HG03457 (cell line): Measurements from ENCODE around the gene DDX10.

Experiments used
- ATAC-seq: cut with Tn5 transposase; IDR thresholded peaks from one replicate; pipeline ENCODE4 v1.9.1; 2021; ENCODE audit warnings: moderate number of reproducible peaks; ENCODE audit not compliant: unreplicated experiment

DDX10 gene

DNA sequence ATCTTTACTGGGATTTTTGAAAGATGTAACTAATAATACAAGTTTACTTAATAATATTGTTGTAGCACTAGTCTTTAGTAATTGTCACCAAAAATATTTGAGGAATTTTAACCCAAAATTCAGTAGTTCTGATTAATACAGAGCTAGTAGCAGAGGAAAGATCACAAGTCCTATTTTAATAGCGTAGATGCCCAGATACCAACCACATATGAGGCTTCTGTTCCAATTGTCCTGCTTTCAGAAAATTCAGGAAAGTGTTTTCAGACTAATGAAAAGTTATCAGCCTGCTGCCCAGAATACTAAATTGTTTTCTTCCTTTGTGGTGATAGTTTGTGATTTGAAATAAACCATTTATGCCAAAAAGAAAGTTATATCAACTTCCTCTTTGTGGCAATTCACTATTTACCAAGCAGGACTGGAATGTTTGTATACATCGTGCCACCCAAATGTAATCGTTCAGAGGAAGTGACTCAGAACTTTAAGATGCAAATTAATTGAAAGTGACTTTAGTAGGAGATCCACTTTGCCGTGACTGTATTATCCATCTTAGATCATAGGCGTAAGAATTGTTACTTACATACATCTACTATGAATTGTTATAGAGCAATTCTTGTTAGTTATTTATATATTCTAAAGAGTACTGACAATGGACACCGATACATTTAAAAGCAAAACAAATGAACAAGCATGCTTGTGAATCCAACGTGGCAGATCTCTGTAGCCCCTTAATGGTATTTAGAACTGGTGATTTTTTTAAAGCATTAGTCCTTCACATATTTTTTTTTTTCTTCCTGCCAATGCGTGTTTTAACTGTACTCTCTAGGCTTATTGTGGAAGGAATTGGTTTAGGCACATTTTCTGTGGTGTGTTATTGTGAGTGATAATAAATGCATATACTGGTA lies 231.0 kb downstream of the DDX10 start:
- ATAC-seq = peak; percentile 82

DNA sequence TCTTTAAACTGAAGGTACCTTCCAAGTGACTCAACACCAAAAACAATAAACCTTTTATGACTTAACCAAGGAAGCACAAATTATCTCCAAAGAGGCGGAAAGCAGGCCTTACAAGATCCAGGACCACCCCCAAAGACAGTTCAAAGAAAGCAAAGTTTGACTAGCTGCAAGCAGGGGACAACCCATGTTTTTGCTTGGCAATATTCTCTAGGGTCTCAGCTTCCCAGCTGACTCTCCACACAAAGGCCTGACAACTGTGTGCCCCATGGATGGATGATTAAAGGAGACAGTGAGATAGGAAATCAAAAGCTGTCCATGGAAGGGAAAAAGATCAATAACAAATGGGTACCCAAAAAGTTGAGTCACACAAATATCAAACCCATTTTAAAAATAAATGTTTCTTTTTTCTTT lies 232.2 kb downstream of the DDX10 start:
- ATAC-seq = no peak

GRCh38 chr11:108897916-108898315 lies 233.0 kb downstream of the DDX10 start:
- no peak for ATAC-seq

DNA sequence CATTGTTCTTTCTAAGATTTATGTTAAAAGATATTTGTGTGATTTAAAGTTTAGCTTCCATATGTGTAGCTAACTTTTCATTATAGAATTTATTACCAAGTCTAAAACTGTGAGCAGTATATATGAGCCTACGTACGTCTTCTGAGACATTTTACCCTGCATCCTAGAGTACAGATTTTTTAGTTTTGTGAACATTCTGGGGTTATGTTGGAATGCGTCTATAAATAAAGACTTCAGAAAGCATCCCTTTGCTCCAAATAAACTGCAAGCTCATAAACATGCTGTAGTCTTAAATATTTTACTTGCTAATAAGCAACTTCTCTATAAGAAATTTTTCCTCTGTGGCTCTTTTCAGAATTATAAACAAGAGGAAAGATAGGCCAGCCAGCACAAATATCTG lies 236.5 kb downstream of the DDX10 start:
- ATAC-seq = no peak

DNA sequence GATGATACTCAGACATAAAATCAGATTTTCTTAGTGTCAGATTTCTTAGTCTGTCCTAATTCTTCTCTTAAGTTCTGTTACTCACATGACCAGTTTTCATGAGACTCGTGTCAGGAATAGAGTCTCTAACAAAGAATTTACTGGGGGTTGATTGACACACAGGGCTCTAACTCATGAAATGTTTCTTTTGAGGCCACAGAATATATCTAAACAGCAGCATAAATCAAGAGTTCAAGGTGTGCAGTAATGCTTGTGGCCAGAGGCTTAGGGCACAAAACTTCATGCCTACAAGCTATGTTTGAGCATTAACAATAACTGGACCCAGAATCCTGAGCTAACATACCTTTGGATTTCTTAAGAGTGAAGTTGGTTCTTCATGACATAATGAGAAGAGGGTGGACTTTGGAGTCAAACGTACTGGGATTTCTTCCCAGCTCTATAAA lies 237.2 kb downstream of the DDX10 start:
- no peak for ATAC-seq

GRCh38 chr11:108904480-108904879 lies 239.6 kb downstream of the DDX10 start:
- no peak for ATAC-seq

DNA sequence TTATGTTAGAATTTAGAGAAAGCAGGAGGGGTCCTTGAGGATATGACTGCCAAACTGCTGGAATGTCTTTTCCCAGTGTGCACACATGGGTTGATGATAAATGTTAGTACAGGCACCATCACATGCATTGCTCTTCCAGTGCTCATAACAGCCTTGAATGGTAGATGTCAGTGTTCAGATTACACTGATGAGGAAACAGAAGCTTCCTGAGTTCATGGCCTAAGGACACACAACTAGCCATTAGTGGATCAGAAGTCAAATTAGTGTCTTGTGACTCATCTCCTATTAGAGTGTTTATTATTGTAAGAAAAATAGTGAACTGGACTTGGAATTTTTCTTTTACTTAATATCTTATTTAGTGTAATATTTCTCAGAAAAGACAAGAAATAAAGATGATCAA lies 241.5 kb downstream of the DDX10 start:
- ATAC-seq = no peak

- ATAC-seq = no peak
Observed at GRCh38 chr11:108906826-108907225, 242.0 kb downstream of the DDX10 start.

DNA sequence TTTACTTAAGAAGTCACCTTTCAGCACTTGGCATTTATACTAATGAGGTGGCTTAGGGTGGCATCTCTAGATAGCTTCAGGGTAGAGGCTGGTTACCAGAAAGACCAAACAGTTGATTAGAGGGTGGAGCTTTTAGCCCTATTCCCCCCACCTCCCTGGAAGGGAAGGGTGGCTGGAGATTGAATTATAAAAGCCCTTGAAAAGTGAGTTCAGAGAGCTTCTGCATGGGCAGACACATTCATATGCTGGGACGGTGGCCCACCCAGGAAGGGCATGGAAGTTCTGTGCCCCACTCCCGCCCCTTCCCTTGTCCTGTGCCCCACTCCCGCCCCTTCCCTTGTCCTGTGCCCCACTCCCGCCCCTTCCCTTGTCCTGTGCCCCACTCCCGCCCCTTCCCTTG lies 244.2 kb downstream of the DDX10 start:
- ATAC-seq = no peak

DNA sequence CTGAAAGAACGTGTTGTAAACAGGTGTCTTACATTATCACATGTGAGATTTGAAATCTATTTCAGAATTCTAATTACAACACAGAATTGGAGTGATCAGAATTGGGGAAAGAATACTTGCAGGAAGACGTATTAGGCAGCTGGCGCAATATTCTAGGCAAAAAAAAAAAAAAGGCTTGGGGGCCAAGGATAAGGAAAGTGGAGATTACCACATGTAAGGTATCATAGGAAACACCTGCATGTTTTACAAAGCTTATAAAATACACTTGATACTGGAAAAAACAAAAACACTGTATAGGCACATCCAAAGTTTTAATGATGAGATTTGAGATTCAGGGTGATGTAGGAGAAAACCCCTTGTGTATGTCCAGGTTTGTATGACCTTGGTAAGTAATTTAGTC lies 245.1 kb downstream of the DDX10 start:
- no peak for ATAC-seq

DNA sequence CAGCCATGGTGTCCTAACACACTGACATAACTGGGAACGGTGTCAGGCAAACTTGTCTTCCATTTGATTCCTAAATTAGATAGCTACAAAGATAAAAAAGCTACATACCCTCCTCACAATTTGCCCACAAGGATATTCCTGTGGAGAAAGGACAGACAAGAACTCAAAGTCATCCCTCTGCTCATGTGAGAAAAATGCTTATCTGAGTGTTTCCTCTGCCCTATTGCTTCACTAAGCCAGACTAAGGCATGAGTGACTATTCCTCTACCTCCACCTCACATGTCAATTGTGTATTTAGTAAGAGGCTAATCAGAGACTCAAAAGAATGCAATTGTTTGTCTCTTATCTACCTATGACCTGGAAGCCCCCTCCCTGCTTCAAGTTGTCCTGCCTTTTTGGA lies 247.7 kb downstream of the DDX10 start:
- ATAC-seq = no peak

DNA sequence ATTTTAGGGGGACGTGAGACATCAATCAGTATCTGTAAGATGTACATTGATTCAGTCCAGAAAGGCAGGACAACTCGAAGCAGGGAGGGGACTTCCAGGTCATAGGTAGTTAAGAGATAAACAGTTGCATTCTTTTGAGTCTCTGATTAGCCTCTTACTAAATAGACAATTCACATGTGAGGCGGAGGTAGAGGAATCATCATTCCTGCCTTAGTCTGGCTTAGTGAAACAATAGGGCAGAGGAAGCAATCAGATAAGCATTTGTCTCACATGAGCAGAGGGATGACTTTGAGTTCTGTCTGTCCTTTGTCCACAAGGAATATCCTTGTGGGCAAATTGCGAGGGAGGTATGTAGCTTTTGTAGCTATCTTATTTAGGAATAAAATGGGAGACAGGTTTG lies 248.3 kb downstream of the DDX10 start:
- no peak for ATAC-seq

DNA sequence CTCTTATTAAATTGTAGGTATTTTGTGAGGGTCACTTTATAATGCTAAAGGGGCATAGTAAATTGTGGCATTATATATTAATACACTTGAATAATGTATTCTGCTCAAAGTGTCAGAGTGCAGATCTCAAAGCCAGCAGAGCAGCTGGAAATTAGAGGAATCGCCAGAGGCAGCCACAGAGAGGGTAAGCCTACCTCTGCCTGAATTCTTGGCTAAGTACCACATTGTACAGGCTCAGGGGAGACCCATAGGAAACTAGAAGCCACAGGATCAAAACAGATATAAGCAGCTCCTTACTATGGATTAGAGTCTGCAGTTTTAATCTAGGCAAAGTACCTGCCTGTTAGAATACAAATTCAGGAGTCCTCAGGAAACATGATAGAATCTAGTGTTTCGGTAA lies 249.3 kb downstream of the DDX10 start:
- no peak for ATAC-seq

- no peak for ATAC-seq
Observed at GRCh38 chr11:108914981-108915380, 250.1 kb downstream of the DDX10 start.

DNA sequence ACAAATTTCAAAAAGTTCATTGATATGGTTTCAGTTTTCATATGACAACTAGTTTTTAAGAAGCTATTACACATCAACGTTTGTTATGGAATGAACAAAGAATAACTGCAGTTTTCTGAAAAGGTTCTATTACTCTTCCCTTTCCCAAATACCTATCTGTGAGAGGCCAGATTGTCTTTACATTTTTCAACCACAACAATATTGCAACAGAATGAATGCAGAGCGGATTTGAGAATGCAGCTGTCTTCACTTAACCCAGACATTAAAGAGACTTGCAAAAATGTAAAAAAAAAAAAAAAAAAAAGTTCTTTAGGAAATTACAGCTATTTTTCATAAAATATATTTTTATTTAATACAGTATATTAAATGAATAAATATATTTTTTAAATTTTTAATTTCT lies 250.8 kb downstream of the DDX10 start:
- ATAC-seq = no peak

DNA sequence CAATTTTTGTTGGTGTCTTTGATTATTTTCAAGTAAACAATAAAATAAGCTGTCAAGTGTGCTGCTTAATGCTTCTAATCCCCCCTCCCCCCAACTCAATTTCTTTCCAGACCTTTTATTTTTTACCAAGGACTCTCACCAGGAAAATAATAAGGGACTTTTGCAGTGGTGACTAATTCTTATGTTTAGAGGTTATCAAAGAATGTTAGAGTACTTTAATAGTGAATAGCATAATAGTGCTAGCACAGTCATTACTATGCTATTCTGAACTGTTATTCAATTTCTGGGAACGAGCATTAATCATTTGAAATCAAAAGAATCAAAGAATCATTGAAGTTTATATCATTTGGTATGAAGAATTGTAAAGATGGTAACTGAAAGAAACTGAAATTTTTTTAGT lies 251.4 kb downstream of the DDX10 start:
- no peak for ATAC-seq

DNA sequence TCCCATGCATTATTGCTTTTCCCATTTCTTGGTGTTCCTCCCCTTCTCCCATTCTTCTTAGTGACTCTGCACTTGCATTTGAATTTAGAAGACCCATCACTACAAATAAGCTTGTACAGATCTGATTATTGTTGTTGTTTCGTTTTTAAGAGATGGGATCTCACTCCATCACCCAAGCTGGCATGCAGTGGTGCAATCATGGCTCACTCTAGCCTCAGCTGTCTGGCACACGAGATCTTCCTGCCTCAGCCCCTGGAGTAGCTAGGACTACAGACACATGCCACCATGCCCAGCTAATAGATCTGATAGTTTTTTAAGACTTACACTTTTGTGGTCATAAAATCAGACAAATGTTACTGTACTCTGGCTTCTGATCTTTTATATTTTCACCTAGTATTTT lies 252.1 kb downstream of the DDX10 start:
- ATAC-seq = no peak

DNA sequence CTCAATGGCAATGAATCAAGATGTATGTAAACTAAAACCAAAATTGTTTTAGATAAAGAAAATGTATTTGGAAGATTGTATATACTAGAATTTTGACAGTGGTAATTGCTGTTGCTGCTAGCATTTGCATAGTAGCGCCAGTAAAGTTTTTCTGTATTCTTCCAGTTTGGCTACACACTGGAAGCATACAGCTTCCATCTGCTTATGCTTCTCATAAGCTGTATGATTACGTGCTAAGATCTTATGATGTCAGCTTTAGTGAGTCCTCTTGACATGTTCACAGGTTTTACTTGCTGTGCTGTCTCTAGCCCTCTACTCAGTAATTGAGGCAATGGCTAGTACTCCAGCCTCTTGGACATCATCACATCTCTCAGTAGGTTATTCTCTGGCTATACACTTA lies 256.3 kb downstream of the DDX10 start:
- ATAC-seq = no peak

- ATAC-seq = no peak
Observed at GRCh38 chr11:108922241-108922640, 257.4 kb downstream of the DDX10 start.

GRCh38 chr11:108923413-108923812 lies 258.5 kb downstream of the DDX10 start:
- ATAC-seq = no peak

DNA sequence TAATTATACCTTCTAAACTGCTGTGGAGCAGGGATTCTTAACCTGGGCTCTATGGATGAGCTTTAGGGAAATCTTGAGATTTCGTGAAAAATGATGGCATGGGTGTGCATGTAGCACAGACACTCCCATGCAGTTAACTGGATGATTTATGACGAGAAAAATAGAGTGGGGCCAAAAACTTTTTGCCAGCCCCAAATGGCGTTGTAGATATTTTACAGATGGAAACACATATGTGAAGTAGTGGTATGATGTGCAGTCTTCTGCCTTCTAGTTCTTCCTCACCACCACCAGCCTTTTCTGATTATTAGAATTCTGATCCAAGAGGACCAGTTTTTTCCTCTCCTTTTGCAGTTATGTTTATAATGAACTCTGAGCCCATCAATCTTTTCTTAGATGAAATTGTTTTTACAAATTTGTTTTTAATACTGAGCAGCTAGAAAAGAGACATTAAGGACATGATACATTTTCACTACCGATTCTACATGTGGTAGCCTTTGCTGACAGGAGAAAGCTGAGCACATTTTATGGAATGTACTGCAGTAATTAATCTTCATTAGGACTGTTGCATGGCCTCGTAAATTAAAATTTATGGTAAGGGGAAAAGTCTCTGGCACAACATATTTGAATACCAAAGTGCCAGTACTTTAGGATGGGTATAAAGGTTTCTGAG lies 261.4 kb downstream of the DDX10 start:
- no peak for ATAC-seq

- no peak for ATAC-seq
Observed at GRCh38 chr11:108926841-108927577, 262.1 kb downstream of the DDX10 start.
